Hepatocyte (in vitro differentiated cells): ENCODE results near the gene CDH12. TPM values are rescaled to one million over a fixed set of nuclear protein-coding genes. Genes with fewer than 3 reads are reported as not detected.

Experiments used
- DNase-seq: peaks from one replicate; pipeline ENCODE4 v3.0.0-alpha.2; 2016; ENCODE audit warnings: low spot score
- H2AFZ ChIP-seq: fragments of 200-600 bp; sonication (generic); 2 replicates; pipeline ENCODE4 v1.6.0; 2016; ENCODE audit warnings: antibody characterized with exemption, mild to moderate bottlenecking
- H3K27ac ChIP-seq: fragments of 200-600 bp; sonication (generic); 2 replicates; pipeline ENCODE4 v1.5.1; 2016; ENCODE audit warnings: mild to moderate bottlenecking
- H3K27me3 ChIP-seq: fragments of 200-600 bp; sonication (generic); 2 replicates; pipeline ENCODE4 v1.6.1; 2016
- H3K36me3 ChIP-seq: fragments of 200-600 bp; sonication (generic); replicated peaks from 2 replicates; pipeline ENCODE4 v1.5.1; 2016; ENCODE audit warnings: low read depth; ENCODE audit not compliant: insufficient read depth
- H3K4me1 ChIP-seq: fragments of 200-600 bp; sonication (generic); 2 replicates; pipeline ENCODE4 v1.5.1; 2016; ENCODE audit warnings: mild to moderate bottlenecking, moderate library complexity; ENCODE audit not compliant: insufficient read depth
- H3K4me2 ChIP-seq: fragments of 200-600 bp; sonication (generic); 2 replicates; pipeline ENCODE4 v1.6.0; 2016
- H3K4me3 ChIP-seq: fragments of 200-600 bp; sonication (generic); 2 replicates; pipeline ENCODE4 v1.5.1; 2016; ENCODE audit warnings: mild to moderate bottlenecking
- H3K79me2 ChIP-seq: fragments of 200-600 bp; sonication (generic); 2 replicates; pipeline ENCODE4 v1.6.0; 2017; ENCODE audit warnings: mild to moderate bottlenecking
- H3K9me2 ChIP-seq: fragments of 200-600 bp; sonication (generic); replicated peaks from 2 replicates; pipeline ENCODE4 v1.6.0; 2017; ENCODE audit warnings: mild to moderate bottlenecking; ENCODE audit not compliant: insufficient read depth
- H3K9me3 ChIP-seq: fragments of 200-600 bp; sonication (generic); 2 replicates; pipeline ENCODE4 v1.5.1; 2016; ENCODE audit warnings: low read depth, mild to moderate bottlenecking
- H4K20me1 ChIP-seq: fragments of 200-600 bp; sonication (generic); 2 replicates; pipeline ENCODE4 v1.6.0; 2016; ENCODE audit warnings: mild to moderate bottlenecking; ENCODE audit not compliant: insufficient read depth, poor library complexity, severe bottlenecking
- CTCF ChIP-seq: fragments of 200-600 bp; sonication (generic); IDR thresholded peaks from 2 replicates; pipeline ENCODE4 v1.5.1; 2016; ENCODE audit warnings: antibody characterized with exemption, mild to moderate bottlenecking; ENCODE audit not compliant: poor library complexity
- EZH2 ChIP-seq: fragments of 200-600 bp; sonication (generic); IDR thresholded peaks from 2 replicates; pipeline ENCODE4 v1.6.1; 2016; ENCODE audit warnings: antibody characterized with exemption, mild to moderate bottlenecking, borderline replicate concordance
- EZH2phosphoT487 ChIP-seq: fragments of 200-600 bp; sonication (generic); IDR thresholded peaks from one replicate; pipeline ENCODE4 v1.6.1; 2018; ENCODE audit warnings: antibody characterized with exemption, mild to moderate bottlenecking, low read depth, moderate library complexity; ENCODE audit not compliant: unreplicated experiment, severe bottlenecking
- WGBS: methylation state at CpG from one replicate; pipeline ENCODE4 v1.1.6; 2016; ENCODE audit warnings: low lambda C conversion rate; ENCODE audit errors: missing lambda C conversion rate; 5-methylcytosine and 5-hydroxymethylcytosine counted together
- polyA plus RNA-seq: library from polyadenylated mRNA; unstranded; fragments of >200 nt; fragmentation: Nextera tagmentation; extraction: Ambion mirVana; gene quantifications from 2 replicates; pipeline ENCODE4 v1.2.1, GENCODE V29; 2016
- total RNA-seq: library from RNA; depleted of rRNA; stranded (reverse); fragments of >200 nt; gene quantifications from 2 replicates; pipeline ENCODE4 v1.2.3, GENCODE V29; 2014

The CDH12 gene
- total and polyA plus RNA-seq, 2 experiments from 2014 or later, result 15.4 to 44.5 TPM

GRCh38 chr5:22683050-22683449 lies 170.1 kb downstream of the CDH12 start:
- H3K4me1 ChIP-seq, result peaks cover 4% of the 10 kb centered on the region
- 38% methylated on average over 2 of the region's 2 CpGs for WGBS
- H3K4me3 ChIP-seq, result no peak overlapping the region
- H3K9me2 ChIP-seq, result no peaks in the 10 kb centered on the region
- DNase-seq, result no peak
- H3K4me2 ChIP-seq, result no peak overlapping the region
- H3K36me3 ChIP-seq, result no peaks in the 10 kb centered on the region
- no peaks in the 10 kb centered on the region for H3K79me2 ChIP-seq
- no peaks in the 10 kb centered on the region for H3K9me3 ChIP-seq
- no peaks in the 10 kb centered on the region for H4K20me1 ChIP-seq
- H2AFZ ChIP-seq, result no peak overlapping the region
- H3K27ac ChIP-seq, result no peak overlapping the region
- TF ChIP-seq EZH2, result no peak
- TF ChIP-seq EZH2phosphoT487, result no peak
- H3K27me3 ChIP-seq, result no peaks in the 10 kb centered on the region

DNA sequence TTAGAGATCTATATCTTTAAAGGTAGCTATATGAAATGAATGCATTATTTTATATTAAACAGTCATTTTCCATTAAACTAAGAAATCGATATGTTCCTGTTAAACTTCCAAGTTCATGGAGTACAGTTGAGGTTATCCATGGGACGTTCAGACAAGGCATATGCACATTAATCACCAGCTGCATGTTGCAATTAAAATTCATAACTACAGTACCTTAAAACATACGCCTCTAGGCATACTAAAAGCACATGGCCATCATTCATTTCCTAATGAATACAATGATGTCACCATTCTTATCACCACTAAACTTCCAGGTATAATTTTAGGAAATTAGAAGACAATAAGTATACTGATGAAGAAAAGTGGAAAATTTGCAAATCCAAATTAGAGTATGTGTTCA lies 174.3 kb downstream of the CDH12 start:
- no peaks in the 10 kb centered on the region for H4K20me1 ChIP-seq
- no peaks in the 10 kb centered on the region for H3K27me3 ChIP-seq
- no peak for TF ChIP-seq EZH2
- no peak for TF ChIP-seq EZH2phosphoT487
- no peak for TF ChIP-seq CTCF
- no peak for DNase-seq
- H3K79me2 ChIP-seq, result no peaks in the 10 kb centered on the region
- no peak overlapping the region for H3K27ac ChIP-seq
- H3K4me2 ChIP-seq, result no peak overlapping the region
- H3K36me3 ChIP-seq, result no peaks in the 10 kb centered on the region
- 81% methylated on average over 3 of the region's 3 CpGs for WGBS
- H2AFZ ChIP-seq, result no peak overlapping the region
- H3K9me2 ChIP-seq, result peaks cover 3% of the 10 kb centered on the region
- H3K4me1 ChIP-seq, result peaks cover 4% of the 10 kb centered on the region
- no peaks in the 10 kb centered on the region for H3K9me3 ChIP-seq
- no peak overlapping the region for H3K4me3 ChIP-seq

DNA sequence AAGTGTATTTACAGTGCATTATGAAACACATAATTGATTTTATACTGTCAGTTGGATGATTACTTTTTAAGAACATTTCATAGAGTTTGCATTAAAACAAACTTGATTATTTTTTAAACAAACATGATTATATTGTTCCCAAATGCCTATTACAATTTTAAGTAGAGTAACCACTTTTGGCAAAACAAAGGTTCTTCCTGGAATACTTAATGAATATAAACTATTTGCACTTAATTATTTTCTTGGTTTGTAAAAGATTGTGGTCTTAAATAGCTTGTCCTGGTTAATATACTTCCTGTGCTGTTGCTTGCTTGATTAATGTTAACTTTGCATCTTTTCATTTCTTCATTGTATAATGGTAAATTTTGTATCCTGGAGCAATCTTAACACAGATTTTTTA lies 180.0 kb downstream of the CDH12 start:
- Histone ChIP-seq H2AFZ (no peak overlapping the region), H3K4me3 (no peak overlapping the region), H3K4me2 (no peak overlapping the region), H3K9me2 (peaks cover 3% of the 10 kb centered on the region), H3K27ac (no peak overlapping the region), H3K9me3 (no peaks in the 10 kb centered on the region), H3K27me3 (no peaks in the 10 kb centered on the region), H3K36me3 (no peaks in the 10 kb centered on the region), H4K20me1 (no peaks in the 10 kb centered on the region), H3K4me1 (no peaks in the 10 kb centered on the region), H3K79me2 (no peaks in the 10 kb centered on the region)
- TF ChIP-seq CTCF, result no peak
- no peak for TF ChIP-seq EZH2phosphoT487
- TF ChIP-seq EZH2, result no peak
- DNase-seq, result no peak

DNA sequence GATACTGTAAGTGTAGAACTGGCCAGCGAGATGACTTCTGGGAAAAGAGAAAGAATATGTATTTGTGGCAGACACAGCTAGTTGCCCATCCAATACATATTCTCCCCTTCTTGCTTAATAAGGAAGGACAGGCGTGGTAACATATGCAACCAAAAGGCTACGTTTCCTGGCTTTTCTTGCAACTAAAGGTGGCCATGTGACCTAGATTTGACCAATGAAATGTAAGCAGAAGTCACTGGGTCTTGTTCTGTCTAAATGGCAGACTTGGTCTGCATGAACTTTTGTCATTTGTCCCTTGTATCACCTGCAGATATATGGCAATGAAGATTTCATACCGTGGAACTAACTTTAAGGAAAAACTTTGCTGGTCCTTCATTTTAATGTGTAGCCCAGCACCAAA lies 183.8 kb downstream of the CDH12 start:
- no peak overlapping the region for H3K4me2 ChIP-seq
- no peak for TF ChIP-seq EZH2
- no peak for TF ChIP-seq EZH2phosphoT487
- no peak for TF ChIP-seq CTCF
- H3K79me2 ChIP-seq, result no peaks in the 10 kb centered on the region
- no peaks in the 10 kb centered on the region for H3K9me3 ChIP-seq
- H2AFZ ChIP-seq, result no peak overlapping the region
- 86% methylated on average over 4 of the region's 4 CpGs for whole genome bisulfite sequencing
- H3K27me3 ChIP-seq, result no peaks in the 10 kb centered on the region
- no peaks in the 10 kb centered on the region for H4K20me1 ChIP-seq
- H3K9me2 ChIP-seq, result no peaks in the 10 kb centered on the region
- no peaks in the 10 kb centered on the region for H3K36me3 ChIP-seq
- no peaks in the 10 kb centered on the region for H3K4me1 ChIP-seq
- no peak overlapping the region for H3K4me3 ChIP-seq
- no peak for DNase-seq
- H3K27ac ChIP-seq, result no peak overlapping the region
